HCT116 (cell line): Measurements from ENCODE around the gene ZC3HAV1. TPM values are rescaled to one million over a fixed set of nuclear protein-coding genes. Genes with fewer than 3 reads are reported as not detected.

Source experiments
- ATAC-seq: fragments of 200-7000 bp; cut with Tn5 transposase; 2 replicates; pipeline ENCODE4 v1.9.1; 2020; ENCODE audit warnings: mild to moderate bottlenecking, moderate library complexity
- BruUV-seq: library from RNA; stranded (reverse); fragments of 400-500 nt; replicated peaks from 2 replicates; lab custom pipeline; 2021; lab: Mats Ljungman, UMichigan
- CTCF ChIA-PET: fragments of 300-600 bp; sonication (Branson Sonifier 250); formaldehyde crosslinking; loops from one replicate; lab custom pipeline; 2021; ENCODE audit warnings: antibody characterized with exemption; lab: Charles Lee
- POLR2A ChIA-PET: fragments of 300-600, 350-600 bp; sonication (Branson Sonifier 250); formaldehyde crosslinking; loops from one replicate; lab custom pipeline; 2021; ENCODE audit warnings: antibody characterized with exemption; lab: Charles Lee
- RAD21 ChIA-PET, 2 experiments: fragments of 300-600 bp; sonication (Branson Sonifier 250); formaldehyde crosslinking; loops; one replicate each; lab custom pipeline; 2023; ENCODE audit warnings: low total read pairs in 2 of 2; ENCODE audit not compliant: uncharacterized antibody in 2 of 2, unreplicated experiment in 2 of 2, low non-redundant PET in 1 of 2; lab: Charles Lee
- DNase-seq: peaks from one replicate; pipeline ENCODE4 v3.0.0-alpha.2; 2010; ENCODE audit warnings: low read depth, low spot score
- H2AFZ ChIP-seq: fragments of 200-600 bp; shearing (Covaris generic), sonication (generic); 2 replicates; pipeline ENCODE4 v1.6.1; 2017; ENCODE audit warnings: low read depth, mixed run types, mixed read lengths, antibody characterized with exemption, low read length; ENCODE audit not compliant: poor library complexity, severe bottlenecking
- H3K27ac ChIP-seq: 2 replicates; pipeline ENCODE4 v1.5.1; 2012; ENCODE audit warnings: low read depth, low read length
- H3K27me3 ChIP-seq: fragments of 200-600 bp; sonication (generic); 2 replicates; pipeline ENCODE4 v1.6.1; 2016; ENCODE audit warnings: mixed run types, low read length, mixed read lengths; ENCODE audit not compliant: insufficient read depth
- H3K36me3 ChIP-seq, 2 experiments: fragments of 200-500 bp in 1 of 2; fragments of 200-600 bp in 1 of 2; sonication (Bioruptor generic) in 1 of 2; sonication (generic) in 1 of 2; 2 replicates each; pipeline versions ENCODE4 v1.5.1 to v1.6.1; 2014 to 2016; ENCODE audit warnings: low read length in 2 of 2, inconsistent platforms in 1 of 2, mixed read lengths in 1 of 2, mixed run types in 1 of 2; ENCODE audit not compliant: insufficient read depth in 2 of 2, control insufficient read depth in 1 of 2
- H3K4me1 ChIP-seq, 2 experiments: fragments of 200-600 bp in 1 of 2; sonication (generic) in 1 of 2; 2 replicates each; pipeline versions ENCODE4 v1.5.1 to v1.6.1; 2012 to 2017; ENCODE audit warnings: low read length in 2 of 2, inconsistent platforms in 1 of 2, mild to moderate bottlenecking in 1 of 2, mixed read lengths in 1 of 2, mixed run types in 1 of 2, moderate library complexity in 1 of 2; ENCODE audit not compliant: insufficient read depth in 2 of 2, control insufficient read depth in 1 of 2
- H3K4me2 ChIP-seq: fragments of 200-600 bp; sonication (generic); 2 replicates; pipeline ENCODE4 v1.6.1; 2017; ENCODE audit warnings: mixed run types, low read length, mixed read lengths
- H3K4me3 ChIP-seq, 2 experiments: fragments of 200-600 bp in 1 of 2; sonication (generic) in 1 of 2; replicated peaks in 1 of 2; 2 replicates each; pipeline ENCODE4 v1.5.1; 2011 to 2016; ENCODE audit warnings: low read length in 2 of 2, control low read depth in 1 of 2, low read depth in 1 of 2, mild to moderate bottlenecking in 1 of 2, mixed read lengths in 1 of 2, mixed run types in 1 of 2
- H3K79me2 ChIP-seq: fragments of 200-600 bp; sonication (generic); 2 replicates; pipeline ENCODE4 v1.6.1; 2017; ENCODE audit warnings: mild to moderate bottlenecking, mixed run types, low read length, moderate library complexity, mixed read lengths; ENCODE audit not compliant: insufficient read depth
- H3K9ac ChIP-seq: fragments of 200-600 bp; sonication (generic); 2 replicates; pipeline ENCODE4 v1.6.1; 2016; ENCODE audit warnings: low read length, mixed read lengths
- H3K9me2 ChIP-seq: fragments of 200-600 bp; sonication (generic), shearing (Covaris generic); 2 replicates; pipeline ENCODE4 v1.6.1; 2017; ENCODE audit warnings: mixed run types, mild to moderate bottlenecking, moderate library complexity; ENCODE audit not compliant: insufficient read depth
- H3K9me3 ChIP-seq, 2 experiments: fragments of 200-500 bp in 1 of 2; fragments of 200-600 bp in 1 of 2; sonication (Bioruptor generic) in 1 of 2; sonication (generic) in 1 of 2; 2 replicates each; pipeline ENCODE4 v1.6.1; 2014 to 2017; ENCODE audit warnings: low read length in 2 of 2, mixed read lengths in 2 of 2, inconsistent platforms in 1 of 2, low read depth in 1 of 2, mild to moderate bottlenecking in 1 of 2, mixed run types in 1 of 2, moderate library complexity in 1 of 2; ENCODE audit not compliant: control insufficient read depth in 1 of 2, insufficient read depth in 1 of 2
- H4K20me1 ChIP-seq: fragments of 200-600 bp; sonication (generic), shearing (Covaris generic); 2 replicates; pipeline ENCODE4 v1.6.1; 2017; ENCODE audit warnings: mixed run types, mild to moderate bottlenecking, moderate library complexity; ENCODE audit not compliant: insufficient read depth
- CBX3 ChIP-seq: IDR thresholded peaks from 2 replicates; pipeline ENCODE4 v1.6.1; 2012; ENCODE audit warnings: low read depth
- EGR1 ChIP-seq: IDR thresholded peaks from 2 replicates; pipeline ENCODE4 v1.6.1; 2012; ENCODE audit warnings: low read depth
- POLR2A ChIP-seq: IDR thresholded peaks from 2 replicates; pipeline ENCODE4 v1.7.0; 2011; ENCODE audit warnings: borderline replicate concordance; ENCODE audit not compliant: insufficient read depth, insufficient read length; ENCODE audit errors: extremely low read depth
- intact Hi-C: fragments of 100-400 bp; cut with micrococcal nuclease; formaldehyde crosslinking; loops from 2 replicates; pipeline ENCODE4 v1.10.0; 2022
- total RNA-seq: library from RNA; stranded (reverse); gene quantifications from one replicate; pipeline ENCODE4 v1.2.1, GENCODE V29; 2021; ENCODE audit not compliant: unreplicated experiment
- TF ChIP-seq, protein P1 (sequence below): IDR thresholded peaks from 2 replicates; pipeline ENCODE4 v1.6.1; 2012; ENCODE audit warnings: low read depth
- TF ChIP-seq, protein P2 (sequence below): IDR thresholded peaks from 2 replicates; pipeline ENCODE4 v1.6.1; 2012

The ZC3HAV1 gene
- total RNA-seq, 1 experiment from 2014 or later, result 23.7 TPM

DNA sequence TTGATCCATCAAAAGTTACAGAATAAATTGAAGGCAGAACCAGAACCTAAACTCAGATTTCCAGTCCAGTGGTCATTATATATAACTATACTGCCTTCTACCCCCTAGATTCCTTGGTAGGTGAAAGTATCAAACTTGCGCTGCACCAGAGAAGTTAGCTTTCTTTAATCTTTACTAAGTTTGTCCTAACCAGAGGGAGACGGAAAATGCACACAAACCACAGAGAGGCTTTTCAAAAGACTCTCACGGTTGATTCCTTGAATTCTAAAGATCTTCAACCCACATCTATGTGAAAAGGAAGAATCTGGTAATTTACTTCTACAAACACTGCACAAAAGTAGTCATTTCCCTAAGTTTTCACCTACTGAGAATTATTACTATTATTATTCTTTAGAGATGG lies 110.1 kb downstream of the ZC3HAV1 start:
- Histone ChIP-seq H3K9me2 (no peaks in the 10 kb centered on the region), H3K9ac (no peak overlapping the region), H2AFZ (no peak overlapping the region), H3K4me2 (no peak overlapping the region), H3K9me3 (no peaks in the 10 kb centered on the region), H3K4me3 (no peak overlapping the region), H3K36me3 (no peaks in the 10 kb centered on the region), H3K79me2 (no peaks in the 10 kb centered on the region), H3K4me1 (no peaks in the 10 kb centered on the region), H3K27me3 (no peaks in the 10 kb centered on the region), H3K27ac (no peak overlapping the region), H4K20me1 (no peaks in the 10 kb centered on the region)
- TF ChIP-seq EGR1, result no peak
- TF ChIP-seq CBX3, result no peak
- TF ChIP-seq, protein P1, sequence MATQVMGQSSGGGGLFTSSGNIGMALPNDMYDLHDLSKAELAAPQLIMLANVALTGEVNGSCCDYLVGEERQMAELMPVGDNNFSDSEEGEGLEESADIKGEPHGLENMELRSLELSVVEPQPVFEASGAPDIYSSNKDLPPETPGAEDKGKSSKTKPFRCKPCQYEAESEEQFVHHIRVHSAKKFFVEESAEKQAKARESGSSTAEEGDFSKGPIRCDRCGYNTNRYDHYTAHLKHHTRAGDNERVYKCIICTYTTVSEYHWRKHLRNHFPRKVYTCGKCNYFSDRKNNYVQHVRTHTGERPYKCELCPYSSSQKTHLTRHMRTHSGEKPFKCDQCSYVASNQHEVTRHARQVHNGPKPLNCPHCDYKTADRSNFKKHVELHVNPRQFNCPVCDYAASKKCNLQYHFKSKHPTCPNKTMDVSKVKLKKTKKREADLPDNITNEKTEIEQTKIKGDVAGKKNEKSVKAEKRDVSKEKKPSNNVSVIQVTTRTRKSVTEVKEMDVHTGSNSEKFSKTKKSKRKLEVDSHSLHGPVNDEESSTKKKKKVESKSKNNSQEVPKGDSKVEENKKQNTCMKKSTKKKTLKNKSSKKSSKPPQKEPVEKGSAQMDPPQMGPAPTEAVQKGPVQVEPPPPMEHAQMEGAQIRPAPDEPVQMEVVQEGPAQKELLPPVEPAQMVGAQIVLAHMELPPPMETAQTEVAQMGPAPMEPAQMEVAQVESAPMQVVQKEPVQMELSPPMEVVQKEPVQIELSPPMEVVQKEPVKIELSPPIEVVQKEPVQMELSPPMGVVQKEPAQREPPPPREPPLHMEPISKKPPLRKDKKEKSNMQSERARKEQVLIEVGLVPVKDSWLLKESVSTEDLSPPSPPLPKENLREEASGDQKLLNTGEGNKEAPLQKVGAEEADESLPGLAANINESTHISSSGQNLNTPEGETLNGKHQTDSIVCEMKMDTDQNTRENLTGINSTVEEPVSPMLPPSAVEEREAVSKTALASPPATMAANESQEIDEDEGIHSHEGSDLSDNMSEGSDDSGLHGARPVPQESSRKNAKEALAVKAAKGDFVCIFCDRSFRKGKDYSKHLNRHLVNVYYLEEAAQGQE, result no peak
- TF ChIP-seq, protein P2, sequence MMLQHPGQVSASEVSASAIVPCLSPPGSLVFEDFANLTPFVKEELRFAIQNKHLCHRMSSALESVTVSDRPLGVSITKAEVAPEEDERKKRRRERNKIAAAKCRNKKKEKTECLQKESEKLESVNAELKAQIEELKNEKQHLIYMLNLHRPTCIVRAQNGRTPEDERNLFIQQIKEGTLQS, result no peak
- TF ChIP-seq POLR2A, result no peak
- RAD21 ChIA-PET, result no interaction called here
- intact Hi-C loops, result no loop called here
- POLR2A ChIA-PET, result no interaction called here
- ATAC-seq (no peak), DNase-seq (no peak)
- BruUV-seq, result no TSS peak
- CTCF ChIA-PET, result no interaction called here

Other genes starting within 250 kb of the ZC3HAV1 start
- gene KIAA1549, start 128.3 kb downstream of the ZC3HAV1 start, total RNA-seq, result 3.9 TPM
- 11.8 TPM for gene ZC3HAV1L, start 73.7 kb downstream of the ZC3HAV1 start, total RNA-seq
- 14.8 TPM for gene UBN2, start 121.5 kb upstream of the ZC3HAV1 start, total RNA-seq
- gene FMC1, start 231.6 kb upstream of the ZC3HAV1 start, total RNA-seq, result 19.4 TPM